Ishikawa (cell line): ENCODE results near the gene KDM7A.

Experiments
- CEBPB ChIP-seq: IDR thresholded peaks from 2 replicates; pipeline ENCODE4 v1.6.1; 2012
- CREB1 ChIP-seq: IDR thresholded peaks from 2 replicates; pipeline ENCODE4 v1.6.1; 2012; ENCODE audit warnings: low read depth
- EGR1 ChIP-seq: IDR thresholded peaks from 2 replicates; pipeline ENCODE4 v1.6.1; 2012
- EP300 ChIP-seq: IDR thresholded peaks from 2 replicates; pipeline ENCODE4 v1.6.1; 2012; ENCODE audit warnings: borderline replicate concordance
- FOXM1 ChIP-seq: IDR thresholded peaks from 2 replicates; pipeline ENCODE4 v1.6.1; 2012; ENCODE audit warnings: low read depth, borderline replicate concordance
- MAX ChIP-seq: IDR thresholded peaks from 2 replicates; pipeline ENCODE4 v1.6.1; 2012
- NFIC ChIP-seq: IDR thresholded peaks from 2 replicates; pipeline ENCODE4 v1.6.1; 2012
- RAD21 ChIP-seq: IDR thresholded peaks from 2 replicates; pipeline ENCODE4 v1.6.1; 2012; ENCODE audit warnings: low read depth
- TAF1 ChIP-seq: IDR thresholded peaks from 2 replicates; pipeline ENCODE4 v1.6.1; 2012; ENCODE audit warnings: low read depth, mild to moderate bottlenecking
- TCF12 ChIP-seq: IDR thresholded peaks from 2 replicates; pipeline ENCODE4 v1.6.1; 2012; ENCODE audit warnings: low read depth
- TEAD4 ChIP-seq: IDR thresholded peaks from 2 replicates; pipeline ENCODE4 v1.6.1; 2012
- USF1 ChIP-seq: IDR thresholded peaks from 2 replicates; pipeline ENCODE4 v1.6.1; 2012
- YY1 ChIP-seq: IDR thresholded peaks from 2 replicates; pipeline ENCODE4 v1.6.1; 2012; ENCODE audit warnings: low read depth
- ZBTB7A ChIP-seq: IDR thresholded peaks from 2 replicates; pipeline ENCODE4 v1.6.1; 2012; ENCODE audit warnings: low read depth
- TF ChIP-seq, protein P1 (sequence below): IDR thresholded peaks from 2 replicates; pipeline ENCODE4 v1.6.1; 2012; ENCODE audit warnings: low read depth, mild to moderate bottlenecking

Gene KDM7A

GRCh38 chr7:140176811-140177702 is at the start of gene KDM7A:
Gene KDM7A (minus strand): TSS chr7:140176983. CDS start chr7:140176937, 46 bp downstream.
- TF ChIP-seq EGR1 (peak; percentile 96), YY1 (peak; percentile 76), FOXM1 (no peak), TEAD4 (peak; percentile 14; the same call in 1 of the 2 replicates), NFIC (no peak), MAX (peak; percentile 54; the same call in 1 of the 2 replicates), TAF1 (peak; percentile 31; the same call in 1 of the 2 replicates)

DNA sequence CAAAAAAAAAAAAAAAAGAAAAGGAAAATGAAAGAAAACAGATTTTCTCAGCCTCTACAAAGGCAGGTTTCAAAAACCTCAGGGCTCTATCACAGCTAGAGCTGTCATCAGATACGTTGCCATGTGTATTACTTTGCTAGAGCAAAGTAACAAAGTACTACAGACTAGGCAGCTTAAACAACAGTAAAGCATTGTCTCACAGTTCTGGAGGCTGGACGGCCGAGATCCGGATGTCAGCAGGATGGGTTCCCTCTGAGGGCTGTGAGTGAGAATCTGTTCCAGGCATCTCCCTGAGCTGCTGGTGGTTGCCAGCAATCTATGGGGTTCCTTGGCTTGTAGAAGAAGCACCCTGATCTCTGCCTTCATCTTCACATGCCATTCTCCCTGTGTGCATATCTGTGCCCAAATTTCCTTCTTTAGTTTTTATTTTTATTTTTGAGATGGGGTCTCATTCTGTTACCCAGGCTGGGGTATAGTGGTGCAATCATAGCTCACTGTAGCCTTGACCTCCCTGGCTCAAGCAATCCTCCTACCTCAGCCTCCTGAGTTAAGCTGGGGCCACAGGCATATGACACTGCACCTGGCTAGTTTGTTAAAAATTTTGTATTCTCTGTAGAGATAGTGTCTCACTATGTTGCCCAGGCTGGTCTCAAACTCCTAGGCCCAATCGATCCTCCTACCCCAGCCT is 48.9 kb upstream of the KDM7A start:
- no peak for TF ChIP-seq CREB1
- TF ChIP-seq TEAD4, result no peak

DNA sequence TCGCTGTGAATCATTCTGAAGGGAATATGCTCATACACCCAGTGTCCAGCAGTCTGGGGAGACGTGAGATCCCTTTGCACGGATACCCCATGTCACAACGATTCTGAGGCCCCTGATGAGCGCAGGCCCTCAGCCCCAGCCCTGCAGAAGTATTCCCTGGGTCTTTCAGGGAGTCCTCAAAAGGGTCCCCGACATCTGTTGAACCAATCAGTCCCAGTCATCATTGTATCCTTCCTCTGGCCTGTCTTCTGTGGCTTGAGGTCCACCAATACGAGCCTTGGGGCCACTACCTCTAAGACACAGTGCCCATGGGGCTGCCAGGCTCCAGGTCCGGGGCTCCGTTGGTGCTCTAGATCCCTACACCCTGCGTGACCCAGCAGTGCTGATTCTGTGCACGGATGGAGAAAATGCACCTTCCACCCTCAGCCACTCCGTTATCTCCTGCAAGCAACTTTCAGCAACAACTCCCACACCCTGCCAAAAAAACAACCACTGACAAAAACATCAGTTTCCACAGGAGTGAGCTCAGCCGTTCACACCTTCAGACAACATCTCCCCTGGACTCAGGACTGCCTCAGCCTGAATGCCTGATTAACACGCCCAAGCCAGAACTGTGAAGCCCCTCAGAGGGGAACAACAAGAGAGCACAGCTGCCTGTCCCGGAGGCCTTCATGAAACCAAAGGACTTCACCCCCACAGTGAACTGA is 46.9 kb upstream of the KDM7A start:
- no peak for TF ChIP-seq YY1
- TF ChIP-seq MAX, result no peak
- TF ChIP-seq CREB1, result no peak
- no peak for TF ChIP-seq CEBPB
- TF ChIP-seq EP300, result no peak
- TF ChIP-seq RAD21, result no peak
- TF ChIP-seq NFIC, result no peak
- no peak for TF ChIP-seq TCF12
- no peak for TF ChIP-seq FOXM1

- TF ChIP-seq YY1, result no peak
- TF ChIP-seq CREB1, result no peak
- TF ChIP-seq, protein P1, sequence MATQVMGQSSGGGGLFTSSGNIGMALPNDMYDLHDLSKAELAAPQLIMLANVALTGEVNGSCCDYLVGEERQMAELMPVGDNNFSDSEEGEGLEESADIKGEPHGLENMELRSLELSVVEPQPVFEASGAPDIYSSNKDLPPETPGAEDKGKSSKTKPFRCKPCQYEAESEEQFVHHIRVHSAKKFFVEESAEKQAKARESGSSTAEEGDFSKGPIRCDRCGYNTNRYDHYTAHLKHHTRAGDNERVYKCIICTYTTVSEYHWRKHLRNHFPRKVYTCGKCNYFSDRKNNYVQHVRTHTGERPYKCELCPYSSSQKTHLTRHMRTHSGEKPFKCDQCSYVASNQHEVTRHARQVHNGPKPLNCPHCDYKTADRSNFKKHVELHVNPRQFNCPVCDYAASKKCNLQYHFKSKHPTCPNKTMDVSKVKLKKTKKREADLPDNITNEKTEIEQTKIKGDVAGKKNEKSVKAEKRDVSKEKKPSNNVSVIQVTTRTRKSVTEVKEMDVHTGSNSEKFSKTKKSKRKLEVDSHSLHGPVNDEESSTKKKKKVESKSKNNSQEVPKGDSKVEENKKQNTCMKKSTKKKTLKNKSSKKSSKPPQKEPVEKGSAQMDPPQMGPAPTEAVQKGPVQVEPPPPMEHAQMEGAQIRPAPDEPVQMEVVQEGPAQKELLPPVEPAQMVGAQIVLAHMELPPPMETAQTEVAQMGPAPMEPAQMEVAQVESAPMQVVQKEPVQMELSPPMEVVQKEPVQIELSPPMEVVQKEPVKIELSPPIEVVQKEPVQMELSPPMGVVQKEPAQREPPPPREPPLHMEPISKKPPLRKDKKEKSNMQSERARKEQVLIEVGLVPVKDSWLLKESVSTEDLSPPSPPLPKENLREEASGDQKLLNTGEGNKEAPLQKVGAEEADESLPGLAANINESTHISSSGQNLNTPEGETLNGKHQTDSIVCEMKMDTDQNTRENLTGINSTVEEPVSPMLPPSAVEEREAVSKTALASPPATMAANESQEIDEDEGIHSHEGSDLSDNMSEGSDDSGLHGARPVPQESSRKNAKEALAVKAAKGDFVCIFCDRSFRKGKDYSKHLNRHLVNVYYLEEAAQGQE, result no peak
- TF ChIP-seq USF1, result no peak
- TF ChIP-seq NFIC, result no peak
- no peak for TF ChIP-seq TAF1
- TF ChIP-seq FOXM1, result no peak
- TF ChIP-seq TEAD4, result no peak
- TF ChIP-seq MAX, result no peak
- no peak for TF ChIP-seq EP300
- no peak for TF ChIP-seq RAD21
- no peak for TF ChIP-seq CEBPB
- no peak for TF ChIP-seq ZBTB7A
- TF ChIP-seq EGR1, result no peak
Measured at GRCh38 chr7:140222814-140223213, 46.0 kb upstream of the KDM7A start.

- no peak for TF ChIP-seq TEAD4
- no peak for TF ChIP-seq NFIC
- no peak for TF ChIP-seq ZBTB7A
- TF ChIP-seq TAF1, result no peak
- no peak for TF ChIP-seq FOXM1
- TF ChIP-seq EP300, result no peak
- no peak for TF ChIP-seq MAX
- TF ChIP-seq TCF12, result no peak
- TF ChIP-seq, protein P1, result no peak
- TF ChIP-seq YY1, result no peak
- no peak for TF ChIP-seq EGR1
- no peak for TF ChIP-seq CREB1
- TF ChIP-seq RAD21, result no peak
- no peak for TF ChIP-seq CEBPB
- no peak for TF ChIP-seq USF1
Measured at GRCh38 chr7:140219672-140220524, 43.1 kb upstream of the KDM7A start.
